Lung microvascular endothelial cell (primary cell): ENCODE measurements around the gene ZCCHC10. TPM values are rescaled to one million over a fixed set of nuclear protein-coding genes. Genes with fewer than 3 reads are reported as not detected.
A peak's percentile ranks its signal among the peaks of the same experiment; 100 is the strongest.
"Not testable (repeated sequence)": the region's sequence is repeated elsewhere in the genome, so short reads cannot be mapped to it uniquely, and the experiment has no call there.

ENCODE experiments used
- DNase-seq, 2 donors: peaks; one replicate each; pipeline versions ENCODE4 v3.0.0 to v3.0.0-alpha.2; 2010; ENCODE audit warnings: low read depth in 2 of 2
- total RNA-seq: library from RNA; depleted of rRNA; stranded (reverse); fragments of >200 nt; gene quantifications from 2 replicates; pipeline ENCODE4 v1.2.1, GENCODE V29; 2014

The ZCCHC10 gene
- total RNA-seq, 1 donor from 2014 or later, result 14.3 TPM

DNA sequence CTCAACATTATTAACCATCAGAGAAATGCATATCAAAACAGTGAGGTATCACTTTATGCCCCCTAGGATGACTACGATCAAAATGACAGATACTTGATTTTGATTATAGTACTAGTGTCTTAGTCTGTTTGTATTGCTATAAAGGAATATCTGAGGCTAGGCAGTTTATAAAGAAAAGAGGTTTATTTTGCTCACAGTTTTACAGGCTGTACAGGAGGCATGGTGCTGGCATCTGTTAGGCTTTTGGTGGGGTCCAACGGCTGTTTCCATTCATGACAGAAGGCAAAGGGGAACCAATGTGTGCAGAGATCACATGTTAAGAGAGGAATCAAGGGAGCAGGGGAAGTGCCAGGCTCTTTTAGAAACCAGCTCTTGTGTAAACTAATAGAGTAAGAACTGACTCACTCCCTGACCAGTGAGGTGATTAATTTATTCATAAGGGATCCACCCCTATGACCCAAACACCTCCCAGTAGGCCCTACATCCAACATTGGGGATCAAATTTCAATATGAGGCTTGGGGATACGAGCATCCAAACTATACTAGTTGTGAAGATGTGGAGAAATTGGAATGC, 46.9 kb downstream of the ZCCHC10 start:
- DNase-seq, result peak in 1 of 2 donors; percentile 6

GRCh38 chr5:132976852-132977251, 49.5 kb downstream of the ZCCHC10 start:
- no peak for DNase-seq

DNA sequence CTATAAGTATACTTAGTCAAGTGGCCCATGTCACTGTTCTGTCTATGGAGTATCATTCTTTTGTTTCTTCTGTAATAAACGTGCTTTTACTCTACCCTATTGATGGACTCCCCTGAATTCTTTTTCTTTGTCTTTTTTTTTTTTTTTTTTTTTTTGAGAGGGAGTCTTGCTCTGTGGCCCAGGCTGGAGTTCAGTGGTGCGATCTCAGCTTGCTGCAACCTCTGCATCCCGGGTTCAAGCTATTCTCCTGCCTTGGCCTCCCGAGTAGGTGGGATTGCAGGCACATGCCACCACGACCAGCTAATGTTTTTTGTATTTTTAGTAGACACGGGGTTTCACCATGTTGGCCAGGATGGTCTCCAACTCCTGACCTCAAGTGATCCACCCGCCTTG, 53.9 kb downstream of the ZCCHC10 start:
- DNase-seq, result not testable (repeated sequence)

GRCh38 chr5:132971483-132972435, 54.6 kb downstream of the ZCCHC10 start:
- DNase-seq, result peak in 1 of 2 donors; percentile 9

DNA sequence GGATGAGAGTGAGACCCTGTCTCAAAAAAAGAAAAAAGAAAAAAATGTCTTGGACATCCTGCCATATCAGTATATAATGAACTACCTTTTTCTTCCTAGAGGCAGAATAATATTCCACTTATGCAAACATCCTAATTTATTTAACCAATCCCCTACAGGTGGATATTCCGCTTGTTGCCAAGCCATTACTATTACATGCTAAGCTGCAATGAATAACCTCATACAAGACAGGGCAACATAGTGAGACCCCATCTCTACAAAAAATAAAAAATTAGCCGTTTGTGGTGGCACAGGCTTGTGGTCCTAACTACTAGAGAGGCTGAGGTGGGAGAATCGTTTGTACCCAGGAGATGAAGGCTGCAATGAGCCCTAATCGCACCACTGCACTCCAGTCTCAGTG, 61.2 kb downstream of the ZCCHC10 start:
- no peak for DNase-seq

DNA sequence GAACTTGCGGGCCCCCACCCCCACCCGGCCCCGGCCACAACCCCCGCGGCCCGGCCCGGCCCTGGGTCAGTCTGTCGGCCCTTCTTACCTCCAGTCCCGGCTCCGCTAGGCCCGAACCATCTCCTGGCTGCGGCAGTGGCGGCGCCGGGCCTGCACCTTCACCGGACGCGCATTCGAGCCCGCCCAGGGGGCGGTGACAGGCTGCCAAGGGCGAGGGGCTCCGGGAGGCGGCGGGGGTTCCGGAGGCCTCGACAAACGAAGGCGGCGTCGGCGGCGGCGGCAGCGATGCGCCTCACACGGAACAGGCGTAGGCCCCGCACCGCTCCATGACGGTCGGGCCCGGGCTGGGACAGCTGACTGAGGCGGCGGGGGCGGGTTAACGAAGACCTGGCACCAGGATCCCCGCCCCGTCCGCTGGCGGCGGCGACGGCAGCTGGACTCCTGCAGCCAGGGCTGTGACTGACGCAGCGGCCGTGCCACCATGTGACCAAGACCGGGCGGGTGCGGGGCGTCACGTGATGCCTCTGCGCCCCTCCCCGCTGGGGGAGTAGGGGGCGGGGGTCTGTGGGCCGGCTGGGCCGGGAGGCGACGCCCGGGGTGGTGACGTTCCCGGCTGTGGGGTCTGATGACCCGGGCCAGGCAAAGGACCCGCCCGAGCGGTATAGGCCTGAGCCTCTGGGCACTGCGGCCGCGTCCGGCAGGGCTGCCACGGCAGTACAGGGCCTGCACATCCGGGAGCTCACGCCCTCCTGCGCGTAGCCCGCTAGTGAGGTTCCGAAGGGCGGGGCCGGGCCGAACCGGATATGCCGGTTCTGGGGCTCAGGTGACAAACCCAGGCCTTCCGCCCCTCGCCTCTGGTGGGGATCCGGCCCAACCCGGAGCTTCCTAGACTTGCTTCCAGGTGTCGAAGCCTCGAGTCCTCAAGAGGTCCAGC, 62.9 kb downstream of the ZCCHC10 start, which contains the start of gene AFF4:
Gene AFF4 (minus strand): TSS at position 464 of the 934 bp plus-strand sequence. CDS start 26,445 bp downstream, outside the sequence.
- peak; percentile 97 to 99 for DNase-seq

GRCh38 chr5:132962429-132963021, 63.8 kb downstream of the ZCCHC10 start:
- peak; percentile 77 to 78 for DNase-seq

GRCh38 chr5:132961887-132962286, 64.5 kb downstream of the ZCCHC10 start:
- peak; percentile 48 to 51 for DNase-seq

- not testable (repeated sequence) for DNase-seq
These were observed 65.1 kb downstream of the ZCCHC10 start for GRCh38 chr5:132961123-132961815.

DNA sequence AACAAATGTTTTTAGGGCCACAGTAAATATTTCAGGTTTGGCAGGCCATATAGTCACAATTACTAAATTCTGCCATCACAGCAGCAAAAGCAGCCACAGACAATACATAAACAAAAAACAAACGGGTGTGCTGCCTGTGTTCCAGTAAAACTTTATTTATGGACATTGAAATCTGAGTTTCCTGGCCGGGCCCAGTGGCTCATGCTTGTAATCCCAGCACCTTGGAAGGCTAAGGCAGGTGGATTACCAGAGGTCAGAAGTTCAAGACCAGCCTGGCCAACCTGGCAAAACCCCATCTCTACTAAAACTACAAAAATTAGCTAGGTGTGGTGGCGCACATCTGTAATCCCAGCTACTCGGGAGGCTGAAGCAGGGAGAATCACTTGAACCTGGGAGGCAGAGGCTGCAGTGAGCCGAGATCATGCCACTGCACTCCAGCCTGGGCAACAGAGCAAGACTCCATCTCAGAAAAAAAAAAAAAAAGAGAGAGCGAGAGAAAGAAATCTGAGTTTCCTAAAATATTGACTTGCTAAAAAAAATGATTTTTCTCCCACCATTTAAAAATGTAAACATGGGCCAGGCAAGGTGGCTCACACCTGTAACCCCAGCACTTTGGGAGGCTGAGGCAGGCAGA, 70.1 kb downstream of the ZCCHC10 start:
- DNase-seq, result not testable (repeated sequence)

DNA sequence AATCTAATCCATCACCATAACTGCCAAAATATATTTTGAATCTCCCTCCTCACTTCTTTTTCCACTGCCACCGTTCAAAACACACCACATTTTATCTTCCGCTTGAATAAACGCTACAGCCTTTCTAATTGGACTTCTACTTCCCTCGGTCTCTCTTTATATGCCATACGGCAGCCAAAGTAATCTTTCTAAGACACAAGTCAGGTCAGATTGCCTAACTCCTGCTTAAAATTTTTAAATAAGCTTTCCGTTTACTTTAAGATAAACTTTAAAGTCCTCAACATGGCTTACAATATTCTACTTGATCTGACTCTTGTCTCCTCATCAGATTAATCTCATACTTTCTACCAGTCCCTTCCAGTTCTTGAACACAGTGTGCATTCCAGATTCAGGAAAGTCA, 72.6 kb downstream of the ZCCHC10 start:
- DNase-seq, result no peak

DNA sequence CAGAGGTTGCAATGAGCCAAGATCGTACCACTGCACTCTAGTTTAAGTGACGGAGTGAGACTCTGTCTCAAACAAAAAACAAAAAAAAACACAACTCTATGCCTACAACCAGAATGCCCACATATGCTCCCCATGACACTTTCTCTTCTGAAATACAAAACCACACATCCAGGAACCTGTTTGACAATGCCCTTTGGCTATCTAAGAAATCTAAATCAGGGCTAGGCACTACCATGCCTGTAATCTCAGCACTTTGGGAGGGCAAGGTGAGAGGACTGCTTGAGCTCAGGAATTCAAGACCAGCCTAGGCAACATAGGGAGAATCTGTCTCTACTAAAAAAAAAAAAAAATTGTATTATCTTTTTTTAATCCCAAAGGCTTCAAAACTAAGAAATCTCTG, 73.5 kb downstream of the ZCCHC10 start:
- DNase-seq, result no peak

- DNase-seq, result no peak
These were observed 74.5 kb downstream of the ZCCHC10 start for GRCh38 chr5:132951897-132952296.

DNA sequence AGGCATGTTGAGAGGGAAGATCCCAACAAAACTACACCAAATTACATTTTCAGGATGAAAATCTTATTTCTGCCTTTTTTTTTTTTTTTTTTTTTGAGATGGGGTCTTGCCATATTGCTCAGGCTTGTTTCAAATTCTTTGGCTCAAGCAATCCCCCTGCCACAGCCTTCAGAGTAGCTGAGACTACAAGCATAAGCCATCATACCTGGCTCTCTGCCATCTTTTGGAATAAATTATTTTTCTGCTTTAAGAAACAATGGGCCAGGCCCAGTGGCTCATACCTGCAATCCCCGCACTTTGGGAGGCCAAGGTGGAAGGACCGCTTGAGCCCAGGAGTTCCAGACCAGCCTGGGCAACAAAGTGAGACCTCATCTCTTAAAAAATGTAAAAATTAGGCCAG, 77.2 kb downstream of the ZCCHC10 start:
- peak in 1 of 2 donors; percentile 18 for DNase-seq

- DNase-seq, result peak; percentile 21 to 55
These were observed 78.7 kb downstream of the ZCCHC10 start for GRCh38 chr5:132947671-132948070.

Other genes starting within 250 kb of the ZCCHC10 start
- 29.2 and 30.7 TPM in 2 replicates for gene SEPTIN8, start 249.3 kb downstream of the ZCCHC10 start, total RNA-seq
- gene SOWAHA, start 213.2 kb downstream of the ZCCHC10 start, total RNA-seq, result not detected in 2 replicates
- 1.4 and 1.5 TPM in 2 replicates for gene SHROOM1, start 195.9 kb downstream of the ZCCHC10 start, total RNA-seq
- gene GDF9, start 160.1 kb downstream of the ZCCHC10 start, total RNA-seq, result not detected in 2 replicates
- 91.5 and 111 TPM in 2 replicates for gene UQCRQ, start 159.9 kb downstream of the ZCCHC10 start, total RNA-seq
- under 0.01 TPM in 1 of 2 replicates, not detected in the other for gene LEAP2, start 152.9 kb downstream of the ZCCHC10 start, total RNA-seq
- gene AFF4, start 62.9 kb downstream of the ZCCHC10 start, total RNA-seq, result 19.8 and 20.4 TPM in 2 replicates
- gene HSPA4, start 25.5 kb upstream of the ZCCHC10 start, total RNA-seq, result 74.8 and 79.1 TPM in 2 replicates